ENCODE measurements around the gene SHROOM3.

GRCh38 chr4:76773766-76774165 is 338.7 kb downstream of the SHROOM3 start:
- no peak for TF ChIP-seq CTCF (IDR thresholded peaks at IDR 0.05; ENCODE audit: insufficient read depth, low read length, poor library complexity, severe bottlenecking)
- no peak for TF ChIP-seq EZH2phosphoT487 (conservative IDR thresholded peaks at IDR 0.05; ENCODE audit: low read length)
